WI38 (cell line): ENCODE data around the gene SLC25A29.

Experiments used
- H3K4me3 ChIP-seq: 2 replicates; pipeline ENCODE4 v1.5.1; 2011; ENCODE audit warnings: low read depth, mild to moderate bottlenecking, control low read depth, low read length
- TF ChIP-seq, protein P1 (sequence below): IDR thresholded peaks from 2 replicates; pipeline ENCODE4 v1.5.1; 2012; ENCODE audit warnings: low read depth, mild to moderate bottlenecking, control low read depth, low read length

Gene SLC25A29

DNA sequence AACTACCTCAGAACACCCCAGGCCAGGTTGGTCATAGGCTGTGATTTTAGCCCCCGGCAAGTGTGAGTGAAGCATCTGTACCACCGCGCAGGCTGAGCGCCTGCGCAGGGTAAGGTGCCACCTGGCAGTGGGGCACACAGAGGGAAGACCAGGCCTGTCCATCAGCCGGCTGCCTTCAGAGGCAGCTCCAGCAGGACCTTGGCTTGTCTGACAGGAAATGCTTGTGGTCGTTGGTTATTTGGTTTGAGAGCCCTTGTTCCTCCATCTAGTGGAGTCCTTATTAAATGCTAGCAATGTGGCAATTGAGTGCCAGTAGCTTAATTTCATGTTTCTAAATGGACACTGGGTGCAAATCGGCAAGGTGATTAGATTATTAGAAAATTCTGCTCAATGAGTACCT lies 27.5 kb downstream of the SLC25A29 start:
- TF ChIP-seq, protein P1, sequence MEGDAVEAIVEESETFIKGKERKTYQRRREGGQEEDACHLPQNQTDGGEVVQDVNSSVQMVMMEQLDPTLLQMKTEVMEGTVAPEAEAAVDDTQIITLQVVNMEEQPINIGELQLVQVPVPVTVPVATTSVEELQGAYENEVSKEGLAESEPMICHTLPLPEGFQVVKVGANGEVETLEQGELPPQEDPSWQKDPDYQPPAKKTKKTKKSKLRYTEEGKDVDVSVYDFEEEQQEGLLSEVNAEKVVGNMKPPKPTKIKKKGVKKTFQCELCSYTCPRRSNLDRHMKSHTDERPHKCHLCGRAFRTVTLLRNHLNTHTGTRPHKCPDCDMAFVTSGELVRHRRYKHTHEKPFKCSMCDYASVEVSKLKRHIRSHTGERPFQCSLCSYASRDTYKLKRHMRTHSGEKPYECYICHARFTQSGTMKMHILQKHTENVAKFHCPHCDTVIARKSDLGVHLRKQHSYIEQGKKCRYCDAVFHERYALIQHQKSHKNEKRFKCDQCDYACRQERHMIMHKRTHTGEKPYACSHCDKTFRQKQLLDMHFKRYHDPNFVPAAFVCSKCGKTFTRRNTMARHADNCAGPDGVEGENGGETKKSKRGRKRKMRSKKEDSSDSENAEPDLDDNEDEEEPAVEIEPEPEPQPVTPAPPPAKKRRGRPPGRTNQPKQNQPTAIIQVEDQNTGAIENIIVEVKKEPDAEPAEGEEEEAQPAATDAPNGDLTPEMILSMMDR, result peak; percentile 20; the same call in 1 of the 2 replicates

DNA sequence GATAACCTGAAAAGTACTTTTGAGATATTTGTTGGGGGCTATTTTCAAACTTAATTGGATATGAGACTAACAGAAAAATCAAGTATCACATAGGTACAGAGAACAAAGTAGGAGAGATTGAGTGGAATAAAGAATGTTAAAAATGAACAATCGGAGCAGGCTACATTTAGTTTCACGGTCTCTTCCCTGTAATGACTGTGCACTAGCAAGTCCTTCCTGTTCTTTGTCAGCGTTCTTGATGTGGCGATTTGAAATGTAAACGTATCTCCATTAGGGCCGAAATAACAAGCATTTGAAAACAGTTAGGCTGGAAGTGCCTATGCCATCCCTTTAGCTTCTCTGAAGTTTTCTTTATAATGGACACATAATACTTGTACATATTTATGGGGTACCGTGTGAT lies 31.0 kb downstream of the SLC25A29 start:
- TF ChIP-seq, protein P1, result no peak
- H3K4me3 ChIP-seq, result no peak overlapping the region

More for the DNA sequence above, 27.5 kb downstream of the SLC25A29 start:
- no peak overlapping the region for H3K4me3 ChIP-seq

DNA sequence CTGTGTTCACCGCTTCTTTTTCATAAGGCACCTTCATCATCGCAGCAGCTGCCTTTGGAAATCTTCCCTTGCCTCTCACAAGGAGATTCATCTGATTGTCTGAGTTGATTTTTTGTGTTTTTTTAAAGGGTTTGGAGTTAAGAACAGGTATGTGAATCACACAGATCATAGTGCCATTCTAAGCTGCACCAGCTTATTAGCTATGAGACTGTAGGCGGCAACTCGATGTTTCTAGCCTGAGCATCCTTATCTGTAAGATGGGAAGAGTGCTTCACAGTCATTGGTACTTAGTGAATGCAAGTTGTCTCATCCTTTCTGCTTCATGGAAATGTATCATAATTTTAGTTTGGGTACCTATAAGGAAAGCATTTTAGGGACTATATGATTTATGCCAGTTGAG lies 32.0 kb downstream of the SLC25A29 start:
- no peak overlapping the region for H3K4me3 ChIP-seq
- TF ChIP-seq, protein P1, result no peak

DNA sequence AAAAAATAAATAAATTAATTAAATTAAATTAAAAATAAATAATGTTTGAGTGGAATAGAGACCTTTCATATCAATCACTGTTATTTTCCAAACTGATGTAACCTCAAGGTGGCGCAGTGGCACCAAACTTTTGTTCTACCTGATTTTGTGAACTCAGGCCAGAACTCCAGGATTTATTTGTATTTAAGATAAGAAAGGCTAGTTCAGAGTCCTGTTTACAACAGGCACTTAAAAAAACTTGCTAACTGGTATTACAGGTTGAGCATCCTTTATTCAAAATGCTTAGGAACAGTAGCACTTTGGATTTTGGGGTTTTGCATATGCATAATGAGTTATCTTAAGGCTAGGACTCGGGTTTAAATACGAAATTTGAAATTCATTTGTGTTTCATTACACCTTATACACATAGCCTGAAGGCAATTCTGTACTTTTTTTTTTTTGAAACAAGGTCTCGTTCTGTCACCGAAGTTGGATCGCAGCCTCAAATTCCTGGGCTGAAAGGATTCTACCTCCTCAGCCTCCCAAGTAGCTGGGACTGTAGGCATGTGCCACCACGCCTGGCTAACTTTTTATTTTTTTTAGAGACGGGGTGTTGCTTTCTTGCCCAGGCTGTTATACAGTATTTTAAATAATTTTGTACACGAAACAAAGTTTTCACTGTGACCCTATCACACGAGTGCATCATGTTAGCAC lies 34.9 kb downstream of the SLC25A29 start:
- TF ChIP-seq, protein P1, result no peak
- H3K4me3 ChIP-seq, result no peak overlapping the region

DNA sequence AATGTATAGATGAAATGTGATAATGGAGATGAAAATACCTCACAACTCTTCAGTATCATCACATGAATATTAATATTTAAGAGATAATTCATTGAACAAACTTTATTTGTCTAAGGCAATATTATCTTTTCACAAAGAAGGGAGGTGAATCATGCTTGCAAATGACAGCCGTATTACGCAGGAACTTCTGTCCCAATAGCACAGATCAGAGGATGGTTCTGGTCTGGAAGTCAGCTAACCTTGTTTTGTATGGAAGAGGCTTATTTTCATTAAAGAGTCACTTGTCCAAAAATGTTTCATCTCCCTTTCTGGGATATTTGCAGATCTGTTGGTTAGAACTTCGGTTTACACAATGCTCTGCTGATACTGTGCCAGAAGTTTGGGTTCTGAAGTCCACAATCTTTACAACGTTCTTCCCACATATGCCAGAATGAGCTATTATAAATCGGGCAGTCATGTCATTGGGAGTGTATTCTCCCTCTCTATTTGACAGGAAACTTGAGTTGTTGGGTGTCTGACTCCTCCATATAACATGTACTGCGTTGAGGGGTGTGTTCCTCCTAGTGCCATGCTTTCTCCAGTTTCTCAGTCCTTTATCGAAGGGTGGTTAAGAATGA lies 37.5 kb downstream of the SLC25A29 start:
- TF ChIP-seq, protein P1, result no peak
- H3K4me3 ChIP-seq, result no peak overlapping the region

DNA sequence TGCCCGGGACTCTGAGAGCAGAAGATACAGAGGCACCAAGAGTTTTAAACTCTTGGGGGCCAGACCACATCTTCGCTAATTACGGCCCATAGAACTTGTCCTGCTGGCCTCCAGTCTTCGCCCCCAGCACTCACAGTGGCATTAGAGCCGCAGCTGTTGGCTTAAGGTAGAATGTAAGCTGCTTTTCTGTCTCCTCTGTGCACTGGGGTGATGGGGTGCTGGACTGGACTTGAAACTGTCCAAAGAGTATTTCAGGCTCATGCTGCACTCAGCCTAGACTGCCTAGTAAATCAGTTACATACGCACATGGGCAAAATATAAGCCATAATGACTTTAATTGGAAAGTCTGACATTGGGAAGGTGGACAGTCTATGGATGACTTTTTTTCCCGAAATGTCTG lies 38.3 kb downstream of the SLC25A29 start:
- TF ChIP-seq, protein P1, result no peak
- no peak overlapping the region for H3K4me3 ChIP-seq

DNA sequence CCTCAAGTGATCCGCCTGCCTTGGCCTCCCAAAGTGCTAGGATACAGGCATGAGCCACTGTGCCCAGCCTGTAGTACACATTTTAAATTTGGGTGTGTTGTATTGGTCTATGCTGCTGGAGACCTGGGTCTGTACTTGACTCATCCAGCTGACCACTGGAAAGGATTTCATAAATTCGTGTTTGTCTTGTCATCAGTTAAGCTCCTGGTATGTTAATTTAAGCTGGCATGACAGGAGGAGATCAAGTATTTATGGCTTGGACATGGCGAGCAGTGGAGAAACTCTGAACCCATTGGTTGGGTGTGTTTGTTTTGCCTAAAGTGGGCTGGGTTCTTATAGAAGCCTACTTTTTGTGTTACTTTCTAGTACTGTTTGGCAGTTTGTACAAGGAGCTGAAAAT lies 43.1 kb downstream of the SLC25A29 start:
- TF ChIP-seq, protein P1, result no peak

More for the DNA sequence above, 43.1 kb downstream of the SLC25A29 start:
- H3K4me3 ChIP-seq, result no peak overlapping the region
